Hypothalamus (tissue), 51 donors: Measurements from ENCODE around the gene MAP2K3.
"Not testable (repeated sequence)": the region's sequence is repeated elsewhere in the genome, so short reads cannot be mapped to it uniquely, and the experiment has no call there.

Source experiments
- DNase-seq, 51 donors: peaks; one replicate each; lab custom pipeline; 2025; lab: John Stamatoyannopoulos, UW

The MAP2K3 gene

GRCh38 chr17:21346651-21347250 lies 62.2 kb downstream of the MAP2K3 start:
- DNase-seq = not testable (repeated sequence)

GRCh38 chr17:21347660-21348059 lies 63.1 kb downstream of the MAP2K3 start:
- DNase-seq = not testable (repeated sequence)

- DNase-seq = not testable (repeated sequence)
Measured at GRCh38 chr17:21348081-21348925, 63.8 kb downstream of the MAP2K3 start.

- not testable (repeated sequence) for DNase-seq
Measured at GRCh38 chr17:21348926-21349261, 64.4 kb downstream of the MAP2K3 start.

- DNase-seq = not testable (repeated sequence)
Measured at GRCh38 chr17:21349358-21350050, 65.0 kb downstream of the MAP2K3 start.

- not testable (repeated sequence) for DNase-seq
Measured at GRCh38 chr17:21350495-21350894, 66.0 kb downstream of the MAP2K3 start.

- no peak for DNase-seq
Measured at GRCh38 chr17:21351366-21352065, 67.0 kb downstream of the MAP2K3 start.

- no peak for DNase-seq
Measured at GRCh38 chr17:21352221-21352980, 67.9 kb downstream of the MAP2K3 start.

GRCh38 chr17:21352981-21353265 lies 68.4 kb downstream of the MAP2K3 start:
- no peak for DNase-seq

- no peak for DNase-seq
Measured at GRCh38 chr17:21353326-21354010, 69.0 kb downstream of the MAP2K3 start.

GRCh38 chr17:21354796-21355385 lies 70.4 kb downstream of the MAP2K3 start:
- DNase-seq = no peak

GRCh38 chr17:21355586-21355985 lies 71.1 kb downstream of the MAP2K3 start:
- DNase-seq = no peak

GRCh38 chr17:21356537-21357127 lies 72.1 kb downstream of the MAP2K3 start:
- DNase-seq = no peak

GRCh38 chr17:21357281-21357680 lies 72.8 kb downstream of the MAP2K3 start:
- DNase-seq = no peak

- DNase-seq = no peak
Measured at GRCh38 chr17:21357696-21358656, 73.5 kb downstream of the MAP2K3 start.

- no peak for DNase-seq
Measured at GRCh38 chr17:21358682-21359482, 74.4 kb downstream of the MAP2K3 start.

GRCh38 chr17:21359483-21359840 lies 75.0 kb downstream of the MAP2K3 start:
- no peak for DNase-seq
